Upper lobe of left lung (tissue), 4 donors: ENCODE data around the gene CLIC2.

Experiments used
- POLR2AphosphoS5 ChIP-seq, 2 donors: sonication (generic); formaldehyde crosslinking; IDR thresholded peaks; one replicate each; pipeline ENCODE4 v1.5.1; 2017; ENCODE audit warnings: antibody characterized with exemption in 2 of 2
- TF ChIP-seq, protein P1 (sequence below), 6 experiments: fragments of 450-650 bp in 4 of 6; fragments of 200-600 bp in 2 of 6; sonication (generic) in 2 of 6; IDR thresholded peaks; one replicate each; pipeline ENCODE4 v1.5.1; 2016 to 2019; ENCODE audit warnings: antibody characterized with exemption in 6 of 6

DNA sequence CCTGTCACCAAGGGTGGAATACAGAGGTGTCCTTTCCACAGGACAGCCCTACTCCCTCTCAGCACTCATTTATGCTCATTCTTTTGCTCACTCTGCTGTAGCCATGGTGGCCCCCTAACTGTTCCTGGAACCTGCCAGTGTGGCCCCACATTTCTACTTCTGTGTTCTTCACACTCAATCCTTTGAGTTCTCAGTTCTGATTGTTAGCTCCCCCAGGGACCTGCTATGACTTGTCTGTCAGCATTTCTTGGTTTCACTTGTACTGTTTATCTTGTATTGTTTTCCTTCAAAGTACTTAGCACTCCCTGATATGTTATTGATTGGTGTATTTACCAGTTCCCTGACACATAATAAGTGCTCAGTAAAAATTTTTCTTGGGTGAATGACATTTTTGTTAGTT is 103.3 kb downstream of the CLIC2 start:
- TF ChIP-seq, protein P1, sequence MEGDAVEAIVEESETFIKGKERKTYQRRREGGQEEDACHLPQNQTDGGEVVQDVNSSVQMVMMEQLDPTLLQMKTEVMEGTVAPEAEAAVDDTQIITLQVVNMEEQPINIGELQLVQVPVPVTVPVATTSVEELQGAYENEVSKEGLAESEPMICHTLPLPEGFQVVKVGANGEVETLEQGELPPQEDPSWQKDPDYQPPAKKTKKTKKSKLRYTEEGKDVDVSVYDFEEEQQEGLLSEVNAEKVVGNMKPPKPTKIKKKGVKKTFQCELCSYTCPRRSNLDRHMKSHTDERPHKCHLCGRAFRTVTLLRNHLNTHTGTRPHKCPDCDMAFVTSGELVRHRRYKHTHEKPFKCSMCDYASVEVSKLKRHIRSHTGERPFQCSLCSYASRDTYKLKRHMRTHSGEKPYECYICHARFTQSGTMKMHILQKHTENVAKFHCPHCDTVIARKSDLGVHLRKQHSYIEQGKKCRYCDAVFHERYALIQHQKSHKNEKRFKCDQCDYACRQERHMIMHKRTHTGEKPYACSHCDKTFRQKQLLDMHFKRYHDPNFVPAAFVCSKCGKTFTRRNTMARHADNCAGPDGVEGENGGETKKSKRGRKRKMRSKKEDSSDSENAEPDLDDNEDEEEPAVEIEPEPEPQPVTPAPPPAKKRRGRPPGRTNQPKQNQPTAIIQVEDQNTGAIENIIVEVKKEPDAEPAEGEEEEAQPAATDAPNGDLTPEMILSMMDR (IDR thresholded peaks at IDR 0.05) = no peak
- TF ChIP-seq POLR2AphosphoS5 (IDR thresholded peaks at IDR 0.05) = no peak
